Astrocyte (in vitro differentiated cells and primary cell): ENCODE results near the gene CA4.
"Not testable (repeated sequence)": the region's sequence is repeated elsewhere in the genome, so short reads cannot be mapped to it uniquely, and the experiment has no call there.

Source experiments
- EZH2 ChIP-seq: IDR thresholded peaks from 2 replicates; pipeline ENCODE4 v1.6.1; 2012; ENCODE audit warnings: mild to moderate bottlenecking, low read length, inconsistent platforms; ENCODE audit not compliant: insufficient read depth
- TF ChIP-seq, protein P1 (sequence below): IDR thresholded peaks from 2 replicates; pipeline ENCODE4 v1.5.1; 2011; ENCODE audit warnings: low read depth, mild to moderate bottlenecking, inconsistent platforms, low read length, moderate library complexity; ENCODE audit not compliant: insufficient read depth

DNA sequence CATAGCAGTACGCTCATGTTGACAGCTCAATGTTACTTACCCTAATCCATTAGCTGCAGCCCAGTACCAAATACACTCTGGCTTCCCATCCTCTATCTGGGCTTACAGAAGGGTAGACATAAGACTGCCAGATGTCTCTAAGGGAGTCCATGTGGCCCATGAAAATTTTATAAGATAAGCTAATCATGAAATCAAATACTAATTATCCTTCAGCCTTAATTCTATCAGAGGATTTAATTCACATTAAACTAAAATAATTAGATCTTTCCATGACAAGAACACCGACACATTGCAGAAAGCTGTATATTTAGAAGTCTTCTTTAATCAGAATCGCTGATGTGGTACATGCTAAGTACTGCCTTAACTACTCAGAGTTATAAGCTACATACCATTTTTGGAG is 43.3 kb downstream of the CA4 start:
- TF ChIP-seq, protein P1, sequence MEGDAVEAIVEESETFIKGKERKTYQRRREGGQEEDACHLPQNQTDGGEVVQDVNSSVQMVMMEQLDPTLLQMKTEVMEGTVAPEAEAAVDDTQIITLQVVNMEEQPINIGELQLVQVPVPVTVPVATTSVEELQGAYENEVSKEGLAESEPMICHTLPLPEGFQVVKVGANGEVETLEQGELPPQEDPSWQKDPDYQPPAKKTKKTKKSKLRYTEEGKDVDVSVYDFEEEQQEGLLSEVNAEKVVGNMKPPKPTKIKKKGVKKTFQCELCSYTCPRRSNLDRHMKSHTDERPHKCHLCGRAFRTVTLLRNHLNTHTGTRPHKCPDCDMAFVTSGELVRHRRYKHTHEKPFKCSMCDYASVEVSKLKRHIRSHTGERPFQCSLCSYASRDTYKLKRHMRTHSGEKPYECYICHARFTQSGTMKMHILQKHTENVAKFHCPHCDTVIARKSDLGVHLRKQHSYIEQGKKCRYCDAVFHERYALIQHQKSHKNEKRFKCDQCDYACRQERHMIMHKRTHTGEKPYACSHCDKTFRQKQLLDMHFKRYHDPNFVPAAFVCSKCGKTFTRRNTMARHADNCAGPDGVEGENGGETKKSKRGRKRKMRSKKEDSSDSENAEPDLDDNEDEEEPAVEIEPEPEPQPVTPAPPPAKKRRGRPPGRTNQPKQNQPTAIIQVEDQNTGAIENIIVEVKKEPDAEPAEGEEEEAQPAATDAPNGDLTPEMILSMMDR, result not testable (repeated sequence)
- TF ChIP-seq EZH2, result not testable (repeated sequence)
